GM19463 (cell line): ENCODE measurements around the gene FARSB.

ENCODE experiments used
- ATAC-seq: cut with Tn5 transposase; IDR thresholded peaks from one replicate; pipeline ENCODE4 v1.9.1; 2021; ENCODE audit warnings: mild to moderate bottlenecking, moderate library complexity; ENCODE audit not compliant: unreplicated experiment

Gene FARSB

DNA sequence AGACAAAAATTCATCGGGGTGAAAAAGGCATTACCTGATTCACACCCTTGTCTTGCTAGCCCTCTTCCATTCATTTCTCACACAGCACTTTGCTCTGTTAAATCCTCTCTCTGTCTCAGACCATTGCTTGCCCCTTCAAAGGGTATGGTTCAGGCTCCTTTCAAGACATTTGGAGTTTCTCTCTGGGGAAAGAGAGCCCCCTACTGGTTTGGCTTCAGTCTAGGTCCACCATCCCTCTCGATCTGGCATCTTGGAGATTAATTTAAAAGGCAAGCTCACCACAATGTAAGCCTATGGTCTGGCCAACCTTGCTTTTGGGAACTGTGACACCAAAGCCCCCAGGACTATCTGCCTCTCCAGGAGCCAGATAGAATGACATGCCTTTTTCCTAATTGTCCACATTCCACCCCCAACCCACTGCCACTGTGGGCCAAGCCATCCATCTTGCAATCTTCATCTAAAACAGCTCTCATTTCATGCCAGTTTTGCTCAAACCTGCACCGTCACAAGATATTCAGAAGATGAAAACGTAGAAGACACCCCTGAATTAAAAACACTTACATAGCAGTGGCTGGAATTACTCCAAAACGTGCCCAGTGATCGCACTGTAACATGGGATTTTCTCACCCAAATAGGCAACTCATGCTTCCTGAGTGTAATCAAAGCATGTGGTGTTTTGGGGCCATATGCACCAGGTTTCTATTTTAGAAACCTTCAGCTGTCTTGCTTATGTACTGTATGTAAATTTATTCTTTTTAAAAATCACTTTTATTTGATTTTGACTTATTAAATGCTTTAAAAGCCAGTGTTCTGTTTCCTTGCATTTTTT, 93.9 kb downstream of the FARSB start:
- peak; percentile 74 for ATAC-seq

DNA sequence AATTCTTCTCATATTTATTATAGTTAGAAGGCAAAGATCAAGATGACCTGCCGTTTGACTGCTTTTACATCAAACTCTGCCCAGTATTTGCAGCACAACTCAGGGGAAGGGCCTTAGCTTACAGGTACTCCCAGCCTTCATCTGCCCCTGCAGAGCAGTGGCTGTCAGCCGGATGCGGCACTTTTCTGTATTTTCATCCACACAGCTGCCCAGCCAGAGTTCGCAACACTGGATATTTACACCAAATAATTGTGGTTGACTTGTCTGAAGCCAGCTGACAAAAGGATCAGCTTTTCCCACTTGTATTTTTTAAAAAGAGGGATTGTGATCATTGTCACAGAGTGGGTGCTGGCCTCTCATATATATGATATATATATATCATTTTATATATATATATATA, 94.7 kb downstream of the FARSB start:
- ATAC-seq, result no peak

DNA sequence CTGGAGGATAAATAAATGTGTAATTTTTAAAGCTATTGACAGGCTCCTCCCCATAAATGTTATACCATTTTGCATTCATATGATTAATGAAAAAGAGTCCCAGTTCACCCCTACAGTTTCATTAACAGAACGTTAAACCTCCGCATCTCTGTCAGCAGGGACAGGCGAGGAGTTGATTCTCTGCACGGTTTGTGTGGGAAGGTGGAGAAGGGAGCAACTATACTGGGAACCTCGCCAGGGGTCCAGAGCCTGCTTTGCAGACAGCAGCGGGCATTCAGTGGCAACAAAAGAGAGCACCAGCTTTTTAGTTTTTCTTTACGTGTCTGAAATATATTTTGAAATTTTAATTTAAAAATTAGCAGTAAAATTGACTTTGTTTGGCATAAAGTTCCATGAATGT, 101.4 kb downstream of the FARSB start:
- ATAC-seq, result no peak

DNA sequence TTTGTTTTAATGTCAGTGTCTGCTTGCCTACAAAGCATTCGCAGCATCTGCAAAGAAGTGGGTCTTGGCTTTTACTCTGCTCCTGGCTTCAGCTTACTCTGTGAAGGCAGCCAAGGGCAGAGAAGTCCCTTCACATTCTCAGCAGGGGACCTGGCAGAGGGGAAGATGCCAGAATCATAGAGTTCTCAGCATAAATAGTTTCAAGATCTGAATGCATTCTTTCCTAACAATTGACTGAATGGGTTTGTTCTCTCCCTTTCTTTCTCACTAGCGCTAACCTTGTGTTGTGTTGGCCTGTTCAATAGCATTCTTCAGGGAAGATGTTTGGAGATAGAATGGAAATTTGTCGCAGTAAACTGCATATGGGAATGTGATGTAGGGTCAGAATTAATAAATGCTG, 106.9 kb downstream of the FARSB start:
- no peak for ATAC-seq

DNA sequence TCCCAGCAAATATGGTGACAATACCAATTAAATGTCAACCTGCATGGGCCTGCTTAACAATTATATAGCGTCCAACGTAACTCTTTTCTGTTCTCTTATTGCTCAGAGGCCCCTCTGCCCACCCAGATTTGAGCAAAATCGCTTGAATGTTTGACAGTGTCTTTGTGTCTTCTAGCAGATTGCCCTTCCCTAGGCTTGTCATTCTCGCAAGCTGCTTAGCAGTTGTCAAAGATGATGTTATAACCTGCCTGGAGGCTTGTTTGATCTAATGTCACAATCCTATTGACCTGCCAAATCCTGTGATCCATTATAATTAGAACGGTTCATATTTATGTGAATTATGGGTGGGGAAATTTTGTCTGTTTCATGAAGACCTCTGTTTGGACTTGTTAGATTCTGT, 108.8 kb downstream of the FARSB start:
- ATAC-seq, result no peak

DNA sequence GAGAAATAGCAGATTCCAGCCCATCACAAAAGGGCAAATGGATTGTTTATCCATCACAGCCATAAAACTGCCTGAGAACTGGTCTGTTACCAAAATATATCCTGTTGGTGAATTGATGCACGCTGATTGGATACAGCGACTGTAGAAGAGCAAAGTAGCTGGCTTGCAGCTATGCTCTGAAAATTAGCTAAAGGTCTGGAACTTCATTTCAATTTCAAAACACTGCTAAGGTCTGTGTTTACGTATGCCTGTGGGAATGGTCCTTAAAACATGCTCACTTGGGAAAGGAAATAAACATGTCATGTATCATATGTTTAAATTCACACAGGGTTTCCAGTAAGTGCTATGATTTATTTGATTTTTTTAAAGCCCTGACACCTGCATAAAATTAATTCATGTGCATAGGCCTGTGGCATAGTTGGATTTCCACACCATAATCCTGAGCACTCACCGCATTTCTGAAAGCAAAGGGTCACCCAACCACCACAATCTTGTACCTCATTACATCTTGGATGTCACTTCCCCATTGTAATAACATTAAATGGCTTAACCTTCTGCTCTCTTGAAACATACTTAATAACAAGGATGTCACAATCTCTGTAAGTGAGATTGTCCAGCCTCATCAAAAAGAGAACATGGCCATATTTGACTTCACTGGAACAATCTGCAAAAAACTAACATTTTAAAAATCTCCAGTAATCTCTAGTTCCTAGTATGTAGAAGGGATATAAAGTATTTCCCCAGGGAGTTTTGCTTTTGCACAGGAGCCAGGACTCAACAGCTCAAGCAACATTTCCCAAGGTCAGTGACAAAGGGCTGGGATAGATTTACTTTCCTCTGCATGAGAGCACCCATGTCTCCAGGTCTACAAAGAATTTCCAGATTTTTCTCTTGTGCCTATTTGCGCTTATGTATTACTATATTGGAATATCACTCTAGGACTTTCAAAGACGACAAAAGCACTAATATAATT, 109.8 kb downstream of the FARSB start:
- ATAC-seq, result no peak

DNA sequence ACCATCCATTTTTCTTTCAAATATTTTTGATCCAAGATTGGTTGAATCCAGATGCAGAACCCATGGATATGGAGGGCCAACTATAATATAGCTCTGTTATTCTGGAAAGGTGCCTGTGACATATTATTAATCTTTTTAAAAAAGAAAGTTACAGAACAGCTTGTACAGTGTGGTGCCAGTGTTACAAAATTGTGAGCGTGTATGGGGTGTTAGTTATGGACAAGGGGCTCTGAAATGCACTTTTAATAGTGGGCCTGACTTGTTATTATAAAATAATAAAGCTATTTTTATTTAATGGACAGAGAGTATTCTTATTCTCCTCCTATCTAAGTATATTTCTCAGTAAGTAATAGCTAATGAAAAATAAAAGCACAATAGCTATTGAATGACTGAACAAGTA, 111.2 kb downstream of the FARSB start:
- no peak for ATAC-seq

DNA sequence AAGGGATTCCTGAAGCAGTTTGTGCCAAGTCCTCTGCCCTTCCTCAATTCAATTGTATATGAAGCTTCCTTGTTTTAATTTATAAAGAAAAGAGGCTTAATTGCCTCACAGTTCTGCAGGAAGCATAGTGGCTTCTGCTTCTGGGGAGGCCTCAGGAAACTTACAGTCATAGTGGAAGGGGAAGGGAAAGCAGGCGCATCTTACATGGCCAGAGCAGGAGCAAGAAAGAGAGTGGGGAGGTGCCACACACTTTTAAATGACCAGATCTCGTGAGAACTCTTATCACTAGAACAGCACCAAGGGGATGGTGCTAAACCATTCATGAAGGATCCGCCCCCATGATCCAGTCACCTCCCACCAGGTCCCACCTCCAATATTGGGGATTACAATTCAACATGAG, 117.4 kb downstream of the FARSB start:
- ATAC-seq, result peak; percentile 53

DNA sequence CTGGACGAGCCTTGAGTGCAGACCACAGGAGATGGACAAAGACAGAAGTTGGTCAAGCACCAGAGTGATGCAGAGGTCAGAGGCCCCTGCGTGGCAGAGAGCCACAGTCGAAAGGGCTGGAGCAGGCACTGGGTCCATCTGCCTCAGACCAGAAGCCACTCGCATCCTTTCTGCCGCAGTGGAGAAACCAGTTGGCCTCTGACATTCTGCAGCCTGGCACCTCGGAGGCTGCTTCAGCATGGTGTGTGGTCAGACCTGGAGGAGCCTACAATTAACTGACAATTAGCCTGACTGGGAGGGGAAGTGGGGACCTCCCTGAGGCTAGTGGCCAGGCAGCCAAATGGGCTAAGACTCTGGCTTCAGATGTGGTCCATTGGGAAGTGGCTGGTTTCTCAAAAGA, 120.4 kb downstream of the FARSB start:
- ATAC-seq, result no peak

DNA sequence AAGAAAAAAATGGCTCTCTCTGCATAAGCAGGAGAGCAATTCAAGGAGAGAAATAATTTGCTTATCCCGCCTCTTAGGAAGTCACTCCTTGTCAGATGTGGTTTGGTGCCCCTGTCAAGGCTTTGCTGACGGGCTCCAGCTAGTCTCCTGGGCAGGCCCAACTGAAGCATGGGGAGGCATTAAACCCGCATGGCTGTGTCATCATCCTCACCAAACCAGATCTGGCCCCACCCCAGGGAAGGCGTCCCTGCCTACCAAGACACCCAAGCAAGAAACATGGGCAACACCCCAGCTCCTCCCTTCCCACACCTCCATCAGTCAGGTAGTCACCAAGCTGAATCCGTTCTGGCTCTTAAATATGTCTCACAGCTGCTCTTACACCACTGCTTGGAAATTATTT, 123.6 kb downstream of the FARSB start:
- ATAC-seq, result no peak

DNA sequence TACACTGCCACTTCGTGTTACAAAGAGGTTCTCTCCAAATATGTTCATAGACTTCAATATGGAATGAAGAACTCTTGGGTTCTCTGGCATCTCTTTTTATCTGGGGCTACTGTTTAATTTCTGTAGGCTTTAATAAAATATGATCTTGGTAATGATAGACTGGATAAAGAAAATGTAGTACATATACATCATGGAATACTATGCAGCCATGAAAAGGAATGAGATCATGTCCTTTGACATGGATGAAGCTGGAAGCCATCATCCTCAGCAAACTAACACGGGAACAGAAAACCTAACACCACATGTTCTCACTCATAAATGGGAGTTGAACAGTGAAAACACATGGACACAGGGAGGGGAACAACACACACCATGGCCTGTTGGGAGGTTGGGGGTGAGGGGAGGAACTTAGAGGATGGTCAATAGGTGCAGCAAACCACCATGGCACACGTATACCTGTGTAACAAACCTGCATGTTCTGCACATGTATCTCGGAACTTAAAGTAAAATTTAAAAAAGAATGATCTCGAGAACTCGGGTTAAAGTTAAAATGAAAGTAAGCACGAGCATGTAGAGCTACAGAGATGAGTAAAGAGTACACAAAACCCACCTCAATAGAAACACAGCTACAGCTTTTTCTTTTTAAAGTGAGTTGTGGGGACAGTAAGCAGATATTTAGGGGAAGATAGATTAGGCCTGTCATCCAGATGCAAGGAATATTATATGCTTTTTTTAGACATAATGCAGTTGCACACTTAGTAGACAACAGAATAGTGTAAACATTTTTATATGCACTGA, 129.2 kb downstream of the FARSB start:
- ATAC-seq, result no peak

DNA sequence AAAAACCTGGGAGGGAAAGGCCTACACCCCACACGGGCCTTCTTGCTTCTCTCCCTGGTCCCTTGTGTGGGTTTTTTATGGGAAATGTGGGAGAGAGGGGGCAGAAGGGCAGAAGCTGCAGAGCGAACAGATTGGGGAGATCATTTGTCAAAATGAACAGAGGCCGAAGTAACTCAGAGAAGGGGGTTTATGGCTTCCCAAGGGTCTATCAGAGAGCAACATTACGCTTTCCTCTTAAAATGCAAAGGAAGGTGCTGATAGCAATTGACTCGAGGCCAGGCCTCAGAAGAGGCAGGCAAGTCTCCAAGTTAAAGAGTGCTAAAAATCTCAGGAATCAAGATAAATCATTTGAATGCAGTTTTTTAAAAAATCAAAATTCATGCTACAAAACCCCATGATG, 130.1 kb downstream of the FARSB start:
- no peak for ATAC-seq

DNA sequence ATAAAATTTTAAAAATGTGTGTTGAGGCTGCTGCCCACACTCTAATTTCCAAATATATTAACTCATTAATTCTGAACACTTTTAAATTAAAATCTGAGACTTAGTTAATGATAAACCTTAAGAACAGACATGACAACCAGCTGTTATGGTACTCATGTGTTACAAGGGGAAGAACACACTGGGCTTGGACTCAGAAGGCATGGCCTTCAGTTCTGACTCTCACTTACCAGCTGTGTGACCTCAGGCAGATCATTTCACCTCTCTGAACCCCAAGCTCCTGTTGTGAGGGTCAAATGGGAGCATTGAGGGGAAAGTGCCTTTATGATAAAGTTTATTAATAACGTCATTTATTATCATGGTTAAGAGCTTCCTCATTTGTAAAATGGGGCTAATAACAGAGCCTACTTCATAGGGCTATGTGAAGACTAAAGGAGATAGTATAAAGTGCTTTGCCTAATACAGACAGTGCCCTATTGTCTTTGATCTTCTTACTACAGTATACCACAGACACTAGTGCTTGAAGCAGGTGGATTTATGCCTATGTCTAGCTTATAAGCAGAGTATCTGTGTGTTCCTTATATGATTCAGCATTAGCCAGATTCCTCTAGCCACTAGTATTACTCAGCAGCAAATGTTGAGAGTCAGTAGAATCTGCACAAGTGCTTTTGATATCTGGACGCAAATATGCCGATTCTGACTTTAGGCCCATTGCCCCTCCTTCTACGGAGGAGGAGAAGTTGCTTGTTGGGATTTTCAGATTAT, 131.9 kb downstream of the FARSB start:
- peak; percentile 59 for ATAC-seq

DNA sequence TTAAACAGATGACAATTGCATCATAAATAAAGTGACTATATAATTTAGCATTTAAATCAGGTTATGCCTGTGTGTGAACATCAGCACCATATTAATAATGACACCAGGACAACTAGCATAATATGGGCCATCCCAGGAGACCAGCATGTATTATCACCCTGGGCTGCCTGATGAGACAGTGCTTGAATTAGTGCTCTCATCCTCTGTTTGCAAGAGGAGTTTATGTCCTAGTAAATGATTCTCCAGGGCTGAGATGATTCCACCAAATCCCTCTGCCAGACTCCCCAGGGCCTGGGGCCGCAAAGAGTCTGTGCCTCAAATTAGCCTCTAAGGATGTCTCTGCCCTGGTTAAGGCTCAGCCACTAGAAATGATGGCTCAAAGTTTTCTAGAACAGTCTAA, 133.8 kb downstream of the FARSB start:
- ATAC-seq, result no peak

DNA sequence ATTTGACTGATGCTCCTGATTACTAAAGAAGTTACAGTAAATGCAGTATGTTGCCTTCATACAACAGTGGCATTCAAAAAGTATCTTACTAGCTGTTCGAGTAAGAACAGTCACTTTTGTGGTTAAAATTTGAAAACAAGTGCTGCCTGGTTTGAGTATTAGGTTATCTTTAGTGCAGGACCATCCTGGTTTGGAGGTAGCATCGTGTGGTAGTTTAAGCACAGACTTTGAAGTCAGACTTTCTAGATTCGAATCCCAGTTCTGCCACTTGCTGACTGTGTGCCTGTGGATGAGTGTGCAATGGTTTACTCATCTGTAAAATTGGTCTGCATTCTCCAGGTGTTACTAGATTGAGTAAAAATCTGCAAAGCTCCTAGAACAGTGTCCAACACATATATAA, 134.8 kb downstream of the FARSB start:
- peak; percentile 65 for ATAC-seq
